Bronchial epithelial cell (primary cell): Measurements from ENCODE around the gene WDR4. TPM values are rescaled to one million over a fixed set of nuclear protein-coding genes. Genes with fewer than 3 reads are reported as not detected.
"Not testable (repeated sequence)": the region's sequence is repeated elsewhere in the genome, so short reads cannot be mapped to it uniquely, and the experiment has no call there.

ENCODE experiments used
- DNase-seq: peaks from one replicate; pipeline ENCODE4 v3.0.0-alpha.2; 2010; ENCODE audit warnings: low read depth
- FAIRE-seq: peaks from 2 replicates; lab custom pipeline; 2011; peaks lifted over from hg19 to GRCh38; lab: Jason Lieb, UNC
- H3K27me3 ChIP-seq: 2 replicates; pipeline ENCODE4 v1.5.1; 2011; ENCODE audit warnings: low read length; ENCODE audit not compliant: control insufficient read depth, insufficient read depth
- H3K36me3 ChIP-seq: 2 replicates; pipeline ENCODE4 v1.5.1; 2011; ENCODE audit warnings: low read length; ENCODE audit not compliant: control insufficient read depth, insufficient read depth
- H3K4me3 ChIP-seq: 2 replicates; pipeline ENCODE4 v1.5.1; 2011; ENCODE audit warnings: mild to moderate bottlenecking, low read depth, low read length, control low read depth
- CTCF ChIP-seq: IDR thresholded peaks from 2 replicates; pipeline ENCODE4 v1.5.1; 2011; ENCODE audit warnings: mild to moderate bottlenecking, moderate library complexity, low read length, control low read depth, inconsistent platforms; ENCODE audit not compliant: insufficient read depth, severe bottlenecking
- total RNA-seq: library from RNA; depleted of rRNA; stranded (reverse); fragments of >200 nt; gene quantifications from 2 replicates; pipeline ENCODE4 v1.2.1, GENCODE V29; 2014

Gene WDR4
- total RNA-seq, 1 donor from 2014 or later = 28.4 TPM

- FAIRE-seq (no peak), DNase-seq (no peak)
- H3K4me3 ChIP-seq = no peak overlapping the region
- H3K27me3 ChIP-seq = no peaks in the 10 kb centered on the region
- H3K36me3 ChIP-seq = peaks cover 45% of the 10 kb centered on the region
- no peak for TF ChIP-seq CTCF
Observed at GRCh38 chr21:42849759-42850412, 29.5 kb downstream of the WDR4 start.

- TF ChIP-seq CTCF = no peak
- Histone ChIP-seq H3K4me3 (no peak overlapping the region), H3K27me3 (no peaks in the 10 kb centered on the region), H3K36me3 (peaks cover 45% of the 10 kb centered on the region)
- DNase-seq = no peak
- FAIRE-seq = peak; percentile 70
Observed at GRCh38 chr21:42848932-42849758, 30.2 kb downstream of the WDR4 start.

GRCh38 chr21:42848144-42848931 is 31.0 kb downstream of the WDR4 start:
- H3K27me3 ChIP-seq, H3K4me3 ChIP-seq, FAIRE-seq, DNase-seq: not testable (repeated sequence)
- peaks cover 42% of the 10 kb centered on the region for H3K36me3 ChIP-seq

- no peak for DNase-seq
- Histone ChIP-seq H3K27me3 (no peaks in the 10 kb centered on the region), H3K4me3 (no peak overlapping the region), H3K36me3 (peaks cover 40% of the 10 kb centered on the region)
- no peak for TF ChIP-seq CTCF
- FAIRE-seq = no peak
Observed at GRCh38 chr21:42847726-42848125, 31.6 kb downstream of the WDR4 start.

- Histone ChIP-seq H3K36me3 (peaks cover 41% of the 10 kb centered on the region), H3K27me3 (no peaks in the 10 kb centered on the region), H3K4me3 (no peak overlapping the region)
- FAIRE-seq (no peak), DNase-seq (no peak)
- TF ChIP-seq CTCF = no peak
Observed at GRCh38 chr21:42847051-42847707, 32.2 kb downstream of the WDR4 start.
